Heart left ventricle (tissue), 16 donors: ENCODE results near the gene CBLB. TPM values are rescaled to one million over a fixed set of nuclear protein-coding genes. Genes with fewer than 3 reads are reported as not detected.

Experiments
- ATAC-seq, 4 donors: fragments of 200-7000 bp; cut with Tn5 transposase; one replicate each; pipeline ENCODE4 v1.9.1; 2020 to 2022; ENCODE audit warnings: moderate library complexity in 4 of 4, mild to moderate bottlenecking in 3 of 4, moderate number of reproducible peaks in 1 of 4
- DNase-seq, 5 donors: peaks; one replicate each; pipeline ENCODE4 v3.0.0-alpha.2; 2020
- H3K27ac ChIP-seq, 12 donors: fragments of 200-600 bp; sonication (generic) in 4 of 12; one replicate each; pipeline versions ENCODE4 v1.5.0 to v1.8.0; 2016 to 2022; ENCODE audit warnings: mild to moderate bottlenecking in 2 of 12
- H3K27me3 ChIP-seq, 9 donors: fragments of 200-600 bp; sonication (generic) in 2 of 9; one replicate each; pipeline versions ENCODE4 v1.5.1 to v1.8.0; 2016 to 2022; ENCODE audit warnings: mild to moderate bottlenecking in 3 of 9
- H3K36me3 ChIP-seq, 9 donors: fragments of 200-600 bp; sonication (generic) in 2 of 9; one replicate each; pipeline versions ENCODE4 v1.5.0 to v1.8.0; 2018 to 2022; ENCODE audit warnings: mild to moderate bottlenecking in 2 of 9
- H3K4me1 ChIP-seq, 12 donors: fragments of 200-600 bp; sonication (generic) in 4 of 12; one replicate each; pipeline versions ENCODE4 v1.5.0 to v1.8.0; 2016 to 2022; ENCODE audit warnings: mild to moderate bottlenecking in 3 of 12
- H3K4me3 ChIP-seq, 12 donors: fragments of 200-600 bp; sonication (generic) in 4 of 12; one replicate each; pipeline versions ENCODE4 v1.5.0 to v1.8.0; 2017 to 2022; ENCODE audit warnings: mild to moderate bottlenecking in 9 of 12, moderate library complexity in 4 of 12
- H3K9me3 ChIP-seq, 12 donors: fragments of 200-600 bp; sonication (generic) in 4 of 12; one replicate each; pipeline versions ENCODE4 v1.5.0 to v1.8.0; 2016 to 2022; ENCODE audit warnings: mild to moderate bottlenecking in 1 of 12
- CTCF ChIP-seq, 12 donors: fragments of 200-600 bp; sonication (generic) in 4 of 12; IDR thresholded peaks; one replicate each; pipeline versions ENCODE4 v1.5.0 to v1.8.0; 2018 to 2022; ENCODE audit warnings: antibody characterized with exemption in 12 of 12, mild to moderate bottlenecking in 5 of 12
- POLR2A ChIP-seq, 2 donors: fragments of 450-650 bp; IDR thresholded peaks; one replicate each; pipeline ENCODE4 v1.6.1; 2017; ENCODE audit warnings: antibody characterized with exemption in 2 of 2, mild to moderate bottlenecking in 2 of 2, moderate library complexity in 2 of 2
- WGBS, 4 donors: extraction: QIAGEN DNeasy Blood & Tissue Kit in 2 of 4; methylation state at CpG; one replicate each; pipeline versions ENCODE4 v1.1.5 to v1.1.7; 2013 to 2018; 5-methylcytosine and 5-hydroxymethylcytosine counted together
- intact Hi-C, 10 donors: fragments of 100-400 bp; cut with DNase I; formaldehyde crosslinking; loops; one replicate each; pipeline versions ENCODE4 v1.11.1 to v1.14.2; 2022
- polyA plus RNA-seq, 2 donors: library from polyadenylated mRNA; stranded (reverse); fragments of 200-250 nt; gene quantifications; one replicate each; pipeline ENCODE4 v1.2.3, GENCODE V29; 2013
- total RNA-seq, 9 donors: library from RNA; depleted of rRNA in 2 of 9; stranded (reverse); fragments of >200 nt in 2 of 9; fragmentation: NEBNext Ultra II Directional in 3 of 9; extraction: Animal tissue kit (Norgen Biotek cat#: 25700) in 3 of 9; gene quantifications; one replicate each; pipeline versions ENCODE4 v1.1.0 to v1.2.4, GENCODE V29; 2016 to 2023
- donor health status: ischemic (EF 13 %, LVEDD 7.1; RV severe dilation, severe dysfunction).
- donor health status: healthy with polysubstance abuse.
- donor health status: DM: no; HTN: yes; CAD: no.
- donor health status: DM: no; HTN: no; CAD: no.
- donor health status: ischemic (EF 25% LVEDD 6.9; RV normal size, moderate dysfunction).
- donor health status: ischemic (EF 25% LVEDD 5.7; RV mildly dilated, moderate dysfunction).
- donor health status: healthy.
- donor health status: DM: yes; HTN: yes; CAD: no.
- donor health status: ischemic (EF 35%, LVEDD 5.7; RV mildly dilated, moderate dysfunction).
- donor health status: nonischemic (EF 11% LVEDD 7.7; RV severe dilation, severe dysfunction).
- donor health status: DM: yes; HTN: yes; CAD: no.
- donor health status: PGD.
- donor health status: ischemic (EF 29% LVEDD 5.4; RV normal size, mild dysfunction).
- donor health status: nonischemic (EF 23%, LVEDD 6.1; RV moderate dilation, normal function).

CBLB gene
- total and polyA plus RNA-seq, 11 donors, result 18.6 to 74.4 (median 42.3) TPM

DNA sequence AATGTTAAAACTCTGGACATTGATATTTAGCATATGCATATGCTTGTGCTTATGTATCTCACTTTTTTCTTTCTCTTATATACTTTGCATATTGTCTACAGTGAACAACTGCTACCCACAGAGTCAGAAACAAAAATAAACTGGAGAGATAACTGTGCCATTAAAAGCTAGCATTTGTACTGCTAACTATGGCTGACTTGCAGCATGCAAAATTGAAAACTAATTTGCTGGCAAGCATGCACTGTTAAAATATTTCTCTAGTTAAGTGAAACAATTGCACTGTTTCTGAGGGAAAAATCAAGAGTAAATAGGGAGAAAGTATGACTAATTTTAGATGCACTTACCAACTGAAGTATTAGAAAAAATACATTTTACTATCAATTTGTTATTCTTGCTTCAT is 177.8 kb downstream of the CBLB start:
- no peaks in the 10 kb centered on the region for H3K9me3 ChIP-seq
- peaks cover 0 to 48% (median 39%) of the 10 kb centered on the region in 9 donors for H3K36me3 ChIP-seq
- no peak overlapping the region for H3K4me3 ChIP-seq
- H3K27me3 ChIP-seq, result no peaks in the 10 kb centered on the region
- no peak for DNase-seq
- ATAC-seq, result peak in 3 of 4 donors; percentile 43 to 50 (median 46)
- intact Hi-C loops, result loop anchor here in 4 of 10 donors (10.0 kb wide), 3 partner anchors 54 to 184 kb away; partner anchors contain the start of gene CBLB (in 3 of the 4)
- H3K27ac ChIP-seq, result peak overlapping the region in 1 of 12 donors; percentile 2
- TF ChIP-seq POLR2A (IDR thresholded peaks at IDR 0.05) (no peak), CTCF (IDR thresholded peaks at IDR 0.05) (no peak)
- H3K4me1 ChIP-seq, result peaks cover 0 to 48% (median 15%) of the 10 kb centered on the region in 12 donors

- Histone ChIP-seq H3K36me3 (peaks cover 0 to 50% (median 40%) of the 10 kb centered on the region in 9 donors), H3K27ac (peak overlapping the region in 2 of 12 donors; percentile 11 to 15), H3K4me3 (no peak overlapping the region), H3K9me3 (no peaks in the 10 kb centered on the region), H3K4me1 (peaks cover 0 to 48% (median 15%) of the 10 kb centered on the region in 12 donors), H3K27me3 (no peaks in the 10 kb centered on the region)
- TF ChIP-seq POLR2A (IDR thresholded peaks at IDR 0.05) (no peak), CTCF (IDR thresholded peaks at IDR 0.05) (no peak)
- no peak for ATAC-seq
- DNase-seq, result no peak
- 28 to 57% (median 43%) methylated on average over 1 of the region's 1 CpG for WGBS, 4 donors
- intact Hi-C loops, result loop anchor here (5.0 to 10.0 kb wide), 9 partner anchors 176 to 926 kb away; partner anchors contain the start of gene CBLB (in 3 of the 10)
Measured at GRCh38 chr3:105688821-105689220, 180.0 kb downstream of the CBLB start.

DNA sequence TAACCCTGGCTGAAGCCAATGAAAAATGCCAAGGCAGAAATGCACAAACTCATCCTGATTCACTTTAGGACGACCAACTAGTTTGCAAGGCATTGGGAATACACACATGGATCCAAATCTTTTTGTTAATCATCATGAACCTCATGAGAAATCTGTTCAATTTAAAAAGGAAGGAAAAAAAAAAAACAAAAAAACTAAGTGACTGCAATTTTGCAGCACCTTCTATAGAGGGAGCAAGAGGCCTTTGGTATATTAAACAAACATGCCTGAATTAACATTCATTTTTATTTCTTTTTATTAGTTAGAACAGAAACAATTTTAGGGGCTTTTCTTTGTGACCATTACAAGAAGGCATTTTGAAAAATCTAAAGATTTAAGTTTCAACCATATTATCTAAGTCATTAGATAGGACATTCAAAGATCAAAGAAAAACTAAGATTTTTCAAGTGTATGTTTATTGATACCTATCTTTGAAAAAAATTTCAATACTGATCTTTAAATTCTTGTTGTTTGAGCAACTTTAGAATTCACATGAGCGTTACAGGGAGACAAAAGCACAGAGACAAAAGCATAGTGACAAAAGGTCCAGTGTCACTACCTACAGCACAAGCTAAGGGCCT is 182.4 kb downstream of the CBLB start:
- H3K27me3 ChIP-seq, result no peaks in the 10 kb centered on the region
- H3K4me1 ChIP-seq, result peaks cover 0 to 37% (median 12%) of the 10 kb centered on the region in 12 donors
- H3K4me3 ChIP-seq, result no peak overlapping the region
- no peaks in the 10 kb centered on the region for H3K9me3 ChIP-seq
- ATAC-seq (peak in 1 of 4 donors; percentile 29), DNase-seq (no peak)
- intact Hi-C loops, result loop anchor here (2.0 to 10.0 kb wide), 10 partner anchors 178 to 928 kb away; partner anchors contain the start of gene CBLB (in 3 of the 10)
- peaks cover 0 to 47% (median 35%) of the 10 kb centered on the region in 9 donors for H3K36me3 ChIP-seq
- TF ChIP-seq CTCF (IDR thresholded peaks at IDR 0.05) (peak; percentile 60 to 89 (median 84)), POLR2A (IDR thresholded peaks at IDR 0.05) (no peak)
- 33 to 42% (median 36%) methylated on average over 2 of the region's 2 CpGs for WGBS, 4 donors
- peak overlapping the region in 1 of 12 donors; percentile 27 for H3K27ac ChIP-seq

DNA sequence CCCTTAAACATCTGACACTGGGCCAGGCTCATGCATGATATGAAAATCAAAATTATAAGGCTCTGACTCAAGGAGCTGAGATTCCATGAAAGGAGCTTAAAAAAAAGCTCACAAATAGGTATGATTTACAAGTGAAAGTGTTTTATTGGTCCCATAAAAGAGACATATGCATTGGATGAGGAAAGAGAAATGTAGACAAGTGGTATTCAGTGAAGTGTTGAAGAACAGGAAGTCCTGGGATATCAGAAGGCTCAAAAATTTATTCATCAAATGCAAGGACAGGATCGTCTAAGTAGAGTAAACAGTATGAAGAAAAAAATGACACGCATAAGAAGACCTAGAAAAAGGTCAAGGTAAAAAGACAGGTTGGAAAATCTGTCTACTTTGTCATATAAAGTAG is 188.9 kb downstream of the CBLB start:
- 87 to 90% (median 88%) methylated on average over 2 of the region's 2 CpGs for WGBS, 4 donors
- Histone ChIP-seq H3K27ac (no peak overlapping the region), H3K4me3 (no peak overlapping the region), H3K36me3 (peaks cover 4 to 98% (median 86%) of the 10 kb centered on the region in 9 donors), H3K4me1 (peaks cover 0 to 11% (median 3%) of the 10 kb centered on the region in 12 donors), H3K27me3 (no peaks in the 10 kb centered on the region), H3K9me3 (no peaks in the 10 kb centered on the region)
- TF ChIP-seq POLR2A (IDR thresholded peaks at IDR 0.05) (no peak), CTCF (IDR thresholded peaks at IDR 0.05) (no peak)
- intact Hi-C loops, result loop anchor here in 7 of 10 donors (10.0 kb wide), 4 partner anchors 185 to 935 kb away; partner anchors contain the start of gene CBLB (in 1 of the 7)
- ATAC-seq, result no peak
- no peak for DNase-seq
